ENCODE measurements around the gene MIF4GD. TPM values are rescaled to one million over a fixed set of nuclear protein-coding genes. Genes with fewer than 3 reads are reported as not detected.

The MIF4GD gene
- total RNA-seq, 1 experiment from 2014 or later: 25.7 TPM

GRCh38 chr17:75225016-75225415, 46.0 kb downstream of the MIF4GD start:
- Mint-ChIP-seq H3K9me3 (ENCODE audit: low read depth, unreplicated experiment) (no peaks in the 10 kb centered on the region), H3K27ac (ENCODE audit: unreplicated experiment) (no peak overlapping the region), H3K4me3 (ENCODE audit: low read depth, unreplicated experiment) (no peak overlapping the region), H3K36me3 (ENCODE audit: insufficient read depth, unreplicated experiment) (peaks cover 57% of the 10 kb centered on the region), H3K27me3 (ENCODE audit: unreplicated experiment) (no peaks in the 10 kb centered on the region), H3K4me1 (ENCODE audit: low read depth, unreplicated experiment) (no peaks in the 10 kb centered on the region)
- no TSS peak for BruUV-seq (replicated peaks)
- intact Hi-C loops (cut with micrococcal nuclease; ENCODE audit: unreplicated experiment): no loop called here
- no peak for TF ChIP-seq CTCF (IDR thresholded peaks at IDR 0.05; ENCODE audit: unreplicated experiment)
- CTCF ChIA-PET: no interaction called here
- DNase-seq: no peak

GRCh38 chr17:75219815-75220214, 51.2 kb downstream of the MIF4GD start:
- H3K36me3 Mint-ChIP-seq (ENCODE audit: insufficient read depth, unreplicated experiment): peaks cover 59% of the 10 kb centered on the region
- no peaks in the 10 kb centered on the region for H3K9me3 Mint-ChIP-seq (ENCODE audit: low read depth, unreplicated experiment)
- no peak overlapping the region for H3K27ac Mint-ChIP-seq (ENCODE audit: unreplicated experiment)
- no peak for TF ChIP-seq CTCF (IDR thresholded peaks at IDR 0.05; ENCODE audit: unreplicated experiment)
- BruUV-seq (replicated peaks): no TSS peak
- intact Hi-C loops (cut with micrococcal nuclease; ENCODE audit: unreplicated experiment): no loop called here
- no peak overlapping the region for H3K4me3 Mint-ChIP-seq (ENCODE audit: low read depth, unreplicated experiment)
- H3K4me1 Mint-ChIP-seq (ENCODE audit: low read depth, unreplicated experiment): no peaks in the 10 kb centered on the region
- no peaks in the 10 kb centered on the region for H3K27me3 Mint-ChIP-seq (ENCODE audit: unreplicated experiment)
- CTCF ChIA-PET: interaction anchor here (2.0 kb wide), 1 partner anchor 10 kb away, joined by 5 read pairs; no protein-coding TSS in a partner anchor
- no peak for DNase-seq

- H3K27me3 Mint-ChIP-seq (ENCODE audit: unreplicated experiment): no peaks in the 10 kb centered on the region
- no peak overlapping the region for H3K4me3 Mint-ChIP-seq (ENCODE audit: low read depth, unreplicated experiment)
- no peaks in the 10 kb centered on the region for H3K4me1 Mint-ChIP-seq (ENCODE audit: low read depth, unreplicated experiment)
- CTCF ChIA-PET: no interaction called here
- intact Hi-C loops (cut with micrococcal nuclease; ENCODE audit: unreplicated experiment): no loop called here
- TF ChIP-seq CTCF (IDR thresholded peaks at IDR 0.05; ENCODE audit: unreplicated experiment): no peak
- peaks cover 54% of the 10 kb centered on the region for H3K36me3 Mint-ChIP-seq (ENCODE audit: insufficient read depth, unreplicated experiment)
- no peak overlapping the region for H3K27ac Mint-ChIP-seq (ENCODE audit: unreplicated experiment)
- no TSS peak for BruUV-seq (replicated peaks)
- H3K9me3 Mint-ChIP-seq (ENCODE audit: low read depth, unreplicated experiment): no peaks in the 10 kb centered on the region
- DNase-seq: no peak
These were observed 52.9 kb downstream of the MIF4GD start for GRCh38 chr17:75218131-75218530.

Other genes starting within 250 kb of the MIF4GD start
- gene ATP5PD, start 224.3 kb downstream of the MIF4GD start, total RNA-seq (2022): 288 and 289 TPM in 2 replicates
- gene KCTD2, start 224.0 kb downstream of the MIF4GD start, total RNA-seq (2022): 24.4 TPM in 2 replicates
- gene SLC16A5, start 183.3 kb downstream of the MIF4GD start, total RNA-seq (2022): 124 and 187 TPM in 2 replicates
- gene ARMC7, start 161.3 kb downstream of the MIF4GD start, total RNA-seq (2022): 18.6 and 19.8 TPM in 2 replicates
- gene NT5C, start 139.5 kb downstream of the MIF4GD start, total RNA-seq (2022): 56.6 and 58.2 TPM in 2 replicates
- 479 and 546 TPM in 2 replicates for gene JPT1, start 116.7 kb downstream of the MIF4GD start, total RNA-seq (2022)
- gene SUMO2, start 88.3 kb downstream of the MIF4GD start, total RNA-seq (2022): 401 and 429 TPM in 2 replicates
- 116 and 117 TPM in 2 replicates for gene NUP85, start 65.6 kb downstream of the MIF4GD start, total RNA-seq (2022)
- 63.1 and 64.4 TPM in 2 replicates for gene GGA3, start 9.6 kb downstream of the MIF4GD start, total RNA-seq (2022)
- gene MRPS7, start 9.4 kb downstream of the MIF4GD start, total RNA-seq (2022): 62.0 and 69.7 TPM in 2 replicates
- gene SLC25A19, start 18.2 kb upstream of the MIF4GD start, total RNA-seq (2022): 26.7 and 26.8 TPM in 2 replicates
- gene GRB2, start 134.4 kb upstream of the MIF4GD start, total RNA-seq (2022): 79.7 and 99.9 TPM in 2 replicates
- 55.0 and 63.4 TPM in 2 replicates for gene TMEM94, start 185.4 kb upstream of the MIF4GD start, total RNA-seq (2022)
- gene CASKIN2, start 244.3 kb upstream of the MIF4GD start, total RNA-seq (2022): 30.0 and 30.4 TPM in 2 replicates
- gene TSEN54, start 245.3 kb upstream of the MIF4GD start, total RNA-seq (2022): 52.1 and 55.4 TPM in 2 replicates

Measured in Calu3 (cell line).